ENCODE data around the gene MYH10. TPM values are rescaled to one million over a fixed set of nuclear protein-coding genes. Genes with fewer than 3 reads are reported as not detected.

MYH10 gene
- total and polyA plus RNA-seq, 4 donors: 9.1 to 79.1 (median 25.9) TPM

- Histone ChIP-seq H3K4me3 (ENCODE audit: low read depth in 1 of 3, low read length in 3 of 3) (no peak overlapping the region), H3K27ac (ENCODE audit: low read depth in 1 of 2, low read length in 2 of 2) (no peak overlapping the region), H3K4me1 (ENCODE audit: control insufficient read depth in 4 of 4, insufficient read depth in 4 of 4, low read length in 3 of 4) (peaks cover 4 to 28% (median 18%) of the 10 kb centered on the region in 4 donors), H3K36me3 (ENCODE audit: control insufficient read depth in 4 of 4, insufficient read depth in 3 of 4, low read depth in 1 of 4, low read length in 3 of 4) (peaks cover 12 to 43% (median 36%) of the 10 kb centered on the region in 4 donors), H3K9me3 (ENCODE audit: control insufficient read depth in 4 of 4, low read length in 3 of 4) (no peaks in the 10 kb centered on the region), H3K27me3 (ENCODE audit: control insufficient read depth in 4 of 4, insufficient read depth in 4 of 4, low read length in 3 of 4) (no peaks in the 10 kb centered on the region), H3K9ac (ENCODE audit: low read depth in 1 of 2, low read length in 2 of 2) (no peak overlapping the region)
- WGBS: 95% methylated on average over 3 of the region's 3 CpGs
- TF ChIP-seq REST (IDR thresholded peaks at IDR 0.05) (no peak), SP1 (IDR thresholded peaks at IDR 0.05) (no peak), MAX (IDR thresholded peaks at IDR 0.05) (no peak), NR2F2 (IDR thresholded peaks at IDR 0.05) (no peak), ZBTB33 (IDR thresholded peaks at IDR 0.05) (no peak), HNF4G (IDR thresholded peaks at IDR 0.05) (no peak), YY1 (IDR thresholded peaks at IDR 0.05) (no peak), HNF4A (conservative IDR thresholded peaks at IDR 0.05) (no peak), FOXA1 (IDR thresholded peaks at IDR 0.05) (no peak)
- no peak for DNase-seq (ENCODE audit: low spot score)
Observed at GRCh38 chr17:8468980-8469379, 161.5 kb downstream of the MYH10 start.

GRCh38 chr17:8468127-8468526, 162.4 kb downstream of the MYH10 start:
- H3K36me3 ChIP-seq (ENCODE audit: control insufficient read depth in 4 of 4, insufficient read depth in 3 of 4, low read depth in 1 of 4, low read length in 3 of 4): peaks cover 12 to 44% (median 38%) of the 10 kb centered on the region in 4 donors
- no peak for DNase-seq (ENCODE audit: low spot score)

More at GRCh38 chr17:8468127-8468526, 162.4 kb downstream of the MYH10 start:
- Histone ChIP-seq H3K9ac (ENCODE audit: low read depth in 1 of 2, low read length in 2 of 2) (no peak overlapping the region), H3K9me3 (ENCODE audit: control insufficient read depth in 4 of 4, low read length in 3 of 4) (no peaks in the 10 kb centered on the region), H3K27me3 (ENCODE audit: control insufficient read depth in 4 of 4, insufficient read depth in 4 of 4, low read length in 3 of 4) (no peaks in the 10 kb centered on the region), H3K27ac (ENCODE audit: low read depth in 1 of 2, low read length in 2 of 2) (no peak overlapping the region), H3K4me3 (ENCODE audit: low read depth in 1 of 3, low read length in 3 of 3) (no peak overlapping the region), H3K4me1 (ENCODE audit: control insufficient read depth in 4 of 4, insufficient read depth in 4 of 4, low read length in 3 of 4) (peaks cover 4 to 28% (median 19%) of the 10 kb centered on the region in 4 donors)
- TF ChIP-seq GABPA (IDR thresholded peaks at IDR 0.05 in 1 of 2, conservative IDR thresholded peaks at IDR 0.05 in 1 of 2): no peak
- TF ChIP-seq HNF4A (conservative IDR thresholded peaks at IDR 0.05): no peak
- TF ChIP-seq JUND (IDR thresholded peaks at IDR 0.05): no peak
- no peak for TF ChIP-seq ATF3 (IDR thresholded peaks at IDR 0.05)
- TF ChIP-seq ZBTB33 (IDR thresholded peaks at IDR 0.05): no peak
- TF ChIP-seq MAX (IDR thresholded peaks at IDR 0.05): no peak
- TF ChIP-seq RXRA (IDR thresholded peaks at IDR 0.05): no peak
- no peak for TF ChIP-seq FOXA1 (IDR thresholded peaks at IDR 0.05)
- TF ChIP-seq TAF1 (conservative IDR thresholded peaks at IDR 0.05): no peak
- WGBS: 91% methylated on average over 9 of the region's 9 CpGs

Data from liver (tissue), 9 donors.